HG02588 (cell line): ENCODE results near the gene KCTD7.
"Not testable (repeated sequence)": the region's sequence is repeated elsewhere in the genome, so short reads cannot be mapped to it uniquely, and the experiment has no call there.

ENCODE experiments used
- ATAC-seq: cut with Tn5 transposase; IDR thresholded peaks from one replicate; pipeline ENCODE4 v1.9.1; 2021; ENCODE audit warnings: mild to moderate bottlenecking, moderate library complexity; ENCODE audit not compliant: unreplicated experiment

KCTD7 gene

DNA sequence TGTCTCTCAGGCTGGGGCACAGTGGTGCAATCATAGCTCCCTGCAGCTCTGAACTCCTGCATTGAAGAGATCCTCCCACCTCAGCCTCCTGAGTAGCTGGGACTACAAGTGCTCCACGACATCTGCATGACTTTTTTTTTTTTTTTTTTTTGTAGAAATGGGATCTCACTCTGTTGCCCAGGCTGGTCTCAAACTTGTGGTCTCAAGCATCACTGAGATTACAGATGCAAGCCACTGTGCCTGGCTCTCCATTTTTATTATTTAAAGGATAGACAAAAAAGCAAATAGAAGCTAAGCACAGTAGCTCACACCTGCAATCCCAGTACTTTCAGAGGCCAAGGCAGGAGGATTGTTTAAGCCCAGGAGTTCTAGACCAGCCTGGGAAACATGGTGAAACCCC is 13.0 kb upstream of the KCTD7 start:
- ATAC-seq, result no peak

DNA sequence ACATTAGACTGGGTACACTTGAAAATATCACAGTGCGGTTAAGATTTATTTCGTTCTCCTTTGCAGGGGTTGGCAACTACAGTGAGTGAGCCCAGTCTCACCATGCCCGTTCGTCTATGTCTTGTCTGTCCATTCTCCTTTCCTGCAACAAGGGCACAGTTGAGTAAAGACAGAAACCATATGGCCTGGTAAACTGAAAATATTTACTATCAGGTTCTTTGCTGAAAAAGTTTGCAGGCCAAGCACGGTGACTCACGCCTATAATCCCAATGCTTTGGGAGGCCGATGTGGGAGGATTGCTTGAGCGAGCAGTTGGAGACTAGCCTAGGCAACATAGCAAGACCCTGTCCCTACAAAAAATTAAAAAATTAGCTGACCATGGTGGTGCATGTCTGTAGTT is 11.4 kb upstream of the KCTD7 start:
- no peak for ATAC-seq

DNA sequence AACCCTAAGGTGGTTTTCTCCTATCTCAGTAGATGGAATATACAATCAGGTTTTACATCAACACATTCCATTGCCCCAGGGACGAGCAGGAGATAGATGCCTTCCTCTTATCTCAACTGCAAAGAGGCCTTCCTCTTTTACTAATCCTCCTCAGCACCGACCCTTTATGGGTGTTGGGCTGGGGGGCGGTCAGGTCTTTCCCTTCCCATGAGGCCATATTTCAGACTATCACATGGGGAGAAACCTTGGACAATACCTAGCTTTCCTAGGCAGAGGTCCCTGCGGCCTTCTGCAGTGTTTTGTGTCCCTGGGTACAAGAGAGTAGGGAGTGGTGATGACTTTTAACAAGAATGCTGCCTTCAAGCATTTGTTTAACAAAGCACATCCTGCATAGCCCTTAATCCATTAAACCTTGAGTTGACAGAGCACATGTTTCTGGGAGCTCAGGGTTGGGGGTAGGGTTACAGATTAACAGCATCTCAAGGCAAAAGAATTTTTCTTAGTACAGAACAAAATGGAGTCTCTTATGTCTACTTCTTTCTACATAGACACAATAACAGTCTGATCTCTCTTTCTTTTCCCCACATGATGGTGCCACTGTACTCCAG is 9.2 kb upstream of the KCTD7 start:
- not testable (repeated sequence) for ATAC-seq

DNA sequence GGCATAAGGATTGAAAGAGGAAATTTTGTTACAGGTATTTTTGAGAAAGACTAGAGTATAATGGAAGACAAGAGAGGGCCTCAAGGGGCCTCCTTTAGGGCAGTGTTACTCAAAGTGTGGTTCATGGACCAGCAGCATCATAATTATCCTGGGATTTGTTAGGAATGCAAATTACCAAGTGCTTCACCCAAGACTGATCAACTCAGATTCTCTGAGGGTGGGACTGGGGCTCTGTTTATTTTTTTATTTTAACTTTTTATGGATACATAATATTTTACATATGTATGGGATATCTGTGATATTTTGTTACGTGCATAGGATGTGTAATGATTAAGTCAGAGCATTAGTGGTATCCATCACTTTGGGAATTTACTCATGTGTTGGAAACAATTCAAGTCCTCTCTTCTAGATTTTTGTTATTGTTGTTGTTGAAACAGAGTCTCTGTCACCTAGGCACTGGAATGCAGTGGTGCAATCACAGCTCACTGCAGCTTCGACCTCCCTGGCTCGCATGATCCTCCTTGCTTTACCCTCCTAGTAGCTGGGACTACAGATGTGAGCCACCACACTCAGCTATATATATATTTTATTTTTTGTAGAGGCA is 2.2 kb upstream of the KCTD7 start:
- no peak for ATAC-seq

DNA sequence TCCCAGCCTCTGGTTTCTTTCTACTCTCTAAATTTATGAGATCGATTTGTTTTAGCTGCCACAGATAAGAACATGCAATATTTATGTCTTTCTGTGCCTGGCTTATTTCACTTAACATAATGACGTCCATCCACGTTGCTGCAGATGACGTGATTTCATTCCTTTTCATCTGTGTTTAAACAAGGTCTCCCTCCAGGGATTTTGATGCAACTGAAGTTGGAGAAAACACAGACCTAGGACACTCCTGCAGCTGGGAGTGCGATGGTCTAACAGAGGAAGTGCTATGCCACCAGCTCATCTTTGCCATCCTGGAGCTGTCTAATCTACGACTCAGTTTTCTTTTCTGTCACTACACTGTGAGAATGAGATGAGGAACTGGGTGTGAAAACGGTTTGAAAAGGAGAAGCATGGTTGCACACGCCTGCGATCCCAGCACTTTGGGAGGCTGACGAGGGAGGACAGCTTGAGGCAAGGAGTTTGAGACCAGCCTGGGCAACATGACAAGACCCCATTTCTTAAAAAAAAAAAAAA is 1.5 kb upstream of the KCTD7 start:
- no peak for ATAC-seq

DNA sequence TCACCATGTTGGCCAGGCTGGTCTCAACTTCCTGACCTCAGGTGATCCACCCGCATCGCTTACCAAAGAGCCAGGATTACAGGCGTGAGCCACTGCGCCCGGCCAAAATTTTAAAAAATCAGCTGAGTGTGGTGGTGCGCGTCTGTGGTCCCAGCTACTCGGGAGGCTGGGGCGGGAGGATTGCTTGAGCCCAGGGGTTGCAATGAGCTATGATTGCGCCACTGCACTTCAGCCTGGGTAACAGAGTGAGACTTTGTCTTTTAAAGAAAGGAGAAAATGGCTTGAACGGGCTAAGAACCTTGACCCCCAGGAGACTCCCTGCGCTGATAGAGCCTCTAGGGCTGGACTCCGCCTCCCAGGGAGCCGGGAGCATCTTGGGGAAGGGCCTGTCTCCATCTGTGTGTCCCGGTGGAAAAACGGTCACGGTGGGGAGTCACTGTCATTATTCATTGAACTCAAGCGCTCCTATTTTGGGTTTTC is 760 bp upstream of the KCTD7 start:
- ATAC-seq, result peak; percentile 1

DNA sequence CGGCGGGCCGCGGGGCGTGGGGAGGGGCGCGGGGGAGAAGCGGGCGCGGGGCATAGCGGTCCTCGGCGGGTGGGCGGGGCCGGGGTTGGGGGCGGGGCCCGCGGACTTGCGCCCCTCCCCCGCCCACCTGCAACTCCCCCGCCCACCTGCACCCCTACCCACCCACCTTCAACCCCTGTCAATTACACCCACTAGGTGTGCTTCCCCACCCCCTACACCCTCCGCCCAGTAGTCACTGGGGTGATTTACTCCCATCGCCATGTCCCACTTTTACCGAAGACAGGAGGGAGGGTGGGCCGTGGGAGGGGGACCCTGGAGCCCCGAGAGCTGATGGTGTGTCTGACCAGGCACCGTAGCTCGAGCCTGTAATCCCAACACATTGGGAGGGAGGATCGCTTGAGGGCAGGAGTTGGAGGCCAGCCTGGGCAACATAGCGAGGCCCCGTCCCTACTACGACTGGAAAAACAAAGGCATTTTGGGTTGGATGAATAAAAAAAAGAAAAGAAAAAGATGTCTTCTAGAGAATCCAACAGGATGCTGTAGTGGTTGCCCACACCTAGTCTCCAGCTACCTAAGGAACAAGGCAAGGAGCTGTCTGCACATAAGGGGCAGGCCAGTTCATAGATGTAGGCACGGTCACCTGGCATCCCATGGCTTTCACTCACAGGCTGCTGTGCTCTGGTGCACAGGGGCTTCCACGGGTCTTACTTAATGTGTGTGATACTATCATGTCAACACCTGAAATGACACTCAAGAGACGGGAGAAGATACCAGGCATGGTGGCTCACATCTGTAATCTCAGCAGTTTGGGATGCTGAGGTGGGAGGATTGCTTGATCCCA is 761 bp downstream of the KCTD7 start:
- ATAC-seq, result no peak

DNA sequence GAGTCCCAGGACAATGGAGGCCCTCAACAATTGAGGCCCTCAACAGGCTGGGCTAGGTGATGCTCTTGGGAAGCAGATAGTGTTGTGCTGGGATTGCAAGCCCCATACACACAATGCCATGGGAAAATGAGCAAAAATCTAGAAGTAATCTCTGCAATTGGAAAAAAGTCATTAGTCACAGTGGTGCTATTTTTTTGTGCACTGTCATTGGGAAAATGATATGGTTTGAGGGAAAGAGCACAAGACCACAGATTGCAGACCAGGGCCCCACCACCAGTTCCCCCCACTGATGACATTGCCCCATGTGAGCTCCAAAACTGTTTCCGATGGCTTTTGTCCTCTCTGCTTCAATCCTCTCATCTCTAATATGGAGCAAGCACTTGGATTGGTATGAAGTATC is 1.9 kb downstream of the KCTD7 start:
- no peak for ATAC-seq

DNA sequence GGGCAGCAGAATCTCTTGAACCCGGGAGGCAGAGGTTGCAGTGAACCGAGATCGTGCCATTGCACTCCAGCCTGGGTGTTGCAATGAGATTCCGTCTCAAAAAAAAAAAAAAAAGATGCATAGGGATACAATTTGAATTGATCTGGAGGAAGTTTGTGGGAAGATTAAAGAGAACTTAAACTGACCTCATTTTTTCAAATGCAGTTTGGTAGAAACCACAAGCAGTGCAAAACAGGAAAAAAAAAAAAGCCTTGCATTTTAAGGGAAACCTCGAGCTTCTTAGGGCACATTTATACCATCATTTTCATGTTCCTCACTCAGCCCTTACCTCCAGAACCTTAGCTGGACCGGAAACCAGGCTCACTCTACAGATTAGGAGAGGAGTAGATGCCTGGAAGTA is 2.8 kb downstream of the KCTD7 start:
- no peak for ATAC-seq

DNA sequence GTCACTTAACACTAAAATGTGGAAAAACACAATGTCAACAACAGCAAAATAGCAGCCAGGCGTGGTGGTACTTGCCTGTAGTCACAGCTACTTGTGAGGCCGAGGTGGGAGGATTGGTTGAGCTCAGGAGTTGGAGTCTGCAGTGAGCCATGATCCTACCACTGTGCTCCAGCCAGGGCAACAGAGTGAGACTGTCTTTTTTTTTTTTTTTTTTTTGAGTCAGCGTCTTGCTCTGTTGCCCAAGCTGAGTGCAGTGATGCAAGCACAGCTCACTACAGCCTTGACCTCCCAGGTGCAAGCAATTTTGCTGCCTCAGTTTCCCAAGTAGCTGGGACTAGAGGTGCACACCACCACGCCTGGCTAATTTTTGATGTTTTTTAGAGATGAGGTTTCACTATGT is 6.1 kb downstream of the KCTD7 start:
- ATAC-seq, result no peak

DNA sequence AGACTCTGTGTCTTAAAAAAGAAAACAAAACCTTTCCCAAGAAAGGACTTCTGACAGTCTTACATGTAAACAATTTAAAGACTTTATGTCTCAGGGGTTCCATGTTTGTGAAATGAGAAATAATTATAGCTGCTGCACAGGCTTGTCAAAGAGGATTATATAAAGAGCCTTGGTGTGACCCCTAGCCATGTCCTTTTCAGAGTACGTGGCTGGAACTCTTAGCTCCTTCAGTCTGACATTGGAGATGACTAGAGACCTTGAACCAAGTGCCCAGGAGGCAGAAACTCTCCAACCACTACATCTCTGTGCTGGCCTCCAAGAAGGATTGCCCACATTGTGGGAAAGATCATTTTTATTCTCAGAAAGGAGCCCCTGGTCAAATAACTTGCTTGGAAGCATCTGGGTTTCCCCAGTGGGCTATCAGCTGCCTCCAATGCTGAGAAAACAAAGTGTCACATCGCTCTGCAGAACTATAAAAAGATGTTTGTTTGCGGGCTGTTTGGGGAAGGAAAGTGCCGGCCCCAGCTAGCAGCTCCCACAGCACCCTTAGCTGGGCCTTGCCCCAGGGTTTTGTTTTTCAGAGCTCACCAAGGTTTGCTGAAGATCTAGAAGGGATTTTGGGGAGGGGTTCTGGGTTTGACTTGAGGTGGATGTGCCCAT is 6.8 kb downstream of the KCTD7 start:
- ATAC-seq, result not testable (repeated sequence)

DNA sequence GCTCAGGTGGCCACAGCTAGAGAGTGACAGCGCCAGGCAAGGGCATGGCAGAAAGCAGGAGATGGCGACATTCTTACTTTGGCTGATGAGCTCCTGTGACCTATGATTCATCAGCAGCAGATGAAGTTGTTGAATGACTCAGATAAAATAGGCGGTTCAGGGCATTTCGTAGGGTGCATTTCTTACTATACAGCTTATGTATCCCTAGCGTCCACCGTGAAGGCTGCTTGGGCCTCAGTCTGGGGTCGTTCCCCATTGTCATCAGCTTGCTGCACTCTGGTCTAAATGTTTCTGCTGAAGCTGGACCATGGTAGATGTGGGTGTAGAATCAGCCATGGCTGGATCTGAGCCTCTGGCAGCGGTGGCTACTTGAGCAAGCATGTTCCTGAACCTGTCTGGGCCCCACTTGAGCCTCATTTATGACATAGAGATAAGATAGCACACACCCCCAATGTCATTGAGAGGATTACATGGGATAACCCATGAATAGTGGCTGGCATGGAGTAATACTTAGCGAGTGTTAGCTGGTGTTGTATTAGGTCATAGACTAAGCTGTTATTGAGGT is 7.4 kb downstream of the KCTD7 start:
- ATAC-seq, result not testable (repeated sequence)

DNA sequence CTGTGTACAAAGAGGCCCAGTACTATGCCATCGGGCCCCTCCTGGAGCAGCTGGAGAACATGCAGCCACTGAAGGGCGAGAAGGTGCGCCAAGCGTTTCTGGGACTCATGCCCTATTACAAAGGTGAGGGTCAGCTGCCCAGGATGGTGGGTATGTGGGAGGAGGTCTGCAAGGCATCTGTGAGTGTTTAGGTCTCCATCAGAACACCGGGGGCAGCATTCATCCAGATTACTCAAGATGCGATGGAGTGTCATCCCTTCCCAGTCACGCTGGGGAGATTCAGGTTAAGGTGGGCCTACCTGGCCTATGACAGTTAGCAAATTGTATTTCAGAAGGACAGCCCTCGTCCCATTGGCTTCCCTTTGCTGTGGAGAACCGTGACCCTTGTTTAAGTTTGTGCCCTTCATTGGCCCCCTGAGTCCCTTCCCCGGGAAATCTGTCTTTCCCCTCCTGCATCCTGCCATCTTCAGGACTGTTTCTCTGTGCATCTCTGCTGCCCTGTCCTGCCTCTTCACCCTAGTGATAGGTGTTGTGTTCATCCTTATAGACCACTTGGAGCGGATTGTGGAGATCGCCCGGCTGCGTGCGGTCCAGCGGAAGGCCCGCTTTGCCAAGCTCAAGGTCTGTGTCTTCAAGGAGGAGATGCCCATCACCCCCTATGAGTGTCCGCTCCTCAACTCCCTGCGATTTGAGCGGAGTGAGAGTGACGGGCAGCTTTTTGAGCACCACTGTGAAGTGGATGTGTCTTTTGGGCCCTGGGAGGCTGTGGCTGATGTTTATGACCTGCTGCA is 9.8 kb downstream of the KCTD7 start:
- ATAC-seq, result no peak

DNA sequence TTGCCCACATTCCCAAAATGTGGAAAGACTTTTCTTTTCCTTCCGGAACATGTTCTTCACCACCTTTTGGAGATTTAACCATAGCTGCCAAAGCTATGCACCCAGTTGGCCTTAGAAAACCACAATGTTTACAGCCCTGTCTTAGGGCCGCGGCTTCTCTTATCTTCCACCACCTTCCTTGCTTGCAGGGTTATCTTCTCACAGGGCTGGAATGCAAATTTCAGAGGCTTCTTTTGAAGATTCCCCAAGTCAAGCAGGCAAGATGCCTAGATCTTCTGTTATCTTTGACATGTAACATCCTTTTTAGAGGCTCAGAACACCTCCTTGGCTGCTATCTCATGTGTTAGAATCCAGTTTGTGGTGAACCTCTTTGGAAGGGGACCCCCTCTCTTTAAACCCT is 11.1 kb downstream of the KCTD7 start:
- ATAC-seq, result no peak

DNA sequence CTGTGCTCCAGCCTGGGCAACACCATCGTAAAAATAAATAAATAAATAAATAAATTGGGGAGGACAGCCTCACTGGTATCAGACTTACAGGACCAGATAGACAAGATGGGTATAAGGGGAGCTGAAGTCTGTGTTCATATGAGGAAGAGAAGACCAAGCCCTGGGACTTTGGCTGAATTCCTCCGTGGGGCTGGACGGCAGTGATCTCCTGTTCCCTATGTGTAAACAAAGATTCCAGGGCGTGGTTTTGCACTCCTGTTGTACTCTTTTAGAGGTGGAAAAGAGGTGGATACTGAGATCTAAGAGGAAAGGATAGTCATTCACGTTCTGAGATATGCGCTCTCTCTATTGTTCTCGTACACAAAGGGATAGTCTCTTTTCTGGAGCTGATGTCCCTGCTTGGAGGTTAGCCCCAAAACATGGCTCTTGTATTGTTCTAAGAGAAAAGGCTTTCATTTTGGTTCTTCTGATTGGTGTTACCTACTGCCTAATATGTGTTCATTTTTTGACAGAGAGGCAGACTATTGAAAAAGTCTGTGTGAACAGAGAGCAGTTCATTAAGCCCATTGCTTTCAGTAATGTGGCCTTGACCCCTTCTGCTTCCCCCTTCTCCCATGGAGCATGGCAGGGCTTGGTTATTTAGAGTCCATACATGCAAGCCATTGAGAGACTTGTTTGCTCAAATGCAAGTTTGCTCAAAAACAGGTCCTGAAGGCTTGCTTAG is 12.3 kb downstream of the KCTD7 start:
- no peak for ATAC-seq

DNA sequence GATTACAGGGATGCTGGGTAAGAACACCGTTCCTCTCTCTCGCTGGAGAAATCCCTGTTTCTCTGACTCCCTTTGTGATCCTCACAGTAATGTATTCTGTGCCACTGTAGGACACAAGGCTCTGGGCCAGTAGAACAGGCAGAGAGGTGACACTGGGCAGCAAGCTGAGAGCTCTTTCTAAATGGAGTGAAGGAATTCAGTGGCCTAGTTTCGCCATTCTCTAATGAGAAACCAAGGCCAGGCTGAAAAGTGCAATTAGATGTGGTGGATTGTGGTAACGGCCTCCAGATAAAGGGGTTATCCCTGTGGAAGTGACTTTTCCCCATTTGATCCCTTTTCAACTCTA is 12.8 kb downstream of the KCTD7 start:
- ATAC-seq, result no peak

DNA sequence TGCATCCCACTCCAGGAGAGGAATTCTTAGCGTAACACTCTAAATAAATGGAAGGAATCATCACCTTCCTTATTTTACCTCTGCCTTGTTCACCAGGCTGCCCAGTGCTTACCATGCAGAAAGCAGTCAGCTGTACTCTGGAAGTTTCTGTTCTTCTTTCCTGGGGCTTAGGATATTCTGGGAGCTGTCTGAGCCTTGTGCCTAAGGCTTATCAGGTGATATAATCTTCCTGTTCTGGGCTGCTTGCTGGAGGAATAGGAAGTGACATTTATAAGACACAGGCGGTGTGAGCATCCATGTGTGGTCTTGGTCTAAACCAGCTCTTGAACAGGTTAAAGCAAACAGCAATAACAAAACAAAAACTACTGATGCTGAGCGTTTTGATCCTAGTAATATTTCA is 13.5 kb downstream of the KCTD7 start:
- ATAC-seq, result no peak

DNA sequence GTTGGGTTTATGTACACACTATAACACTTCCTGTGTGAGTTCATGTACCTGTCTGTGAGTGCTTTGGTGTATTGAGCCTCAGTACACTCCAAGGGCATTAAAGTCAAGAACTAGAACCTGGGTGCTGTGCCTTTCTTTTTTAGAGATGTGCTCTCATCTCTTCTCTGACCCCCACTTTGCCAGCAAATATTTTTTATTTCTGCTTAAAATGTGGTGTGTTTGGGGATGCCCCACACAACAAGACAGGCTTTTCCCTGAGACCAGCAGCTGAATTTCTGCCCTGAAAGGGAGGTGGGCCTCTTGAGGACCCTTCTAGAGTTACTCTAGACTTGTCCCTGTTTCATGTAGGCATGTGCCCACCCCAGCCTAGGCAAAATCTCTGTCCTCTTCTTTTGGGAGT is 14.3 kb downstream of the KCTD7 start:
- no peak for ATAC-seq

DNA sequence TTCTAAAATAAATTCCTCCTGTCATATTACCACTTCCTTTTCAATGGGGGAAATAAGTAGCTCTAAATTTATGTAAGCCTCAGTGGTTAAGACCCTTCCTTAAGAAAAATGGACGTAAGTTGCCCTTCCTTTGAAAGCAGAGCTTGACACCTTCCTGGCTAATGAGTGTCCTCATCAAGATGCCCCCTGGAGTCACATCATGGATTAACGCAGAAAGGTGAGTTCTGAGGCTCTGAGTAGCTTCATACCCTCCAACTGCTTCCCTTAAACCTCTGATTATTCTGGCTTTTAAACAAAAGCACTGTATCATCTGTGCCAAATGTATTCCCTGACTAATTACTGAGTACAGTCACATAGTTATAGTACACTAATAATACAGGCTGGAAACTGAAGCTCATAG is 14.7 kb downstream of the KCTD7 start:
- no peak for ATAC-seq

DNA sequence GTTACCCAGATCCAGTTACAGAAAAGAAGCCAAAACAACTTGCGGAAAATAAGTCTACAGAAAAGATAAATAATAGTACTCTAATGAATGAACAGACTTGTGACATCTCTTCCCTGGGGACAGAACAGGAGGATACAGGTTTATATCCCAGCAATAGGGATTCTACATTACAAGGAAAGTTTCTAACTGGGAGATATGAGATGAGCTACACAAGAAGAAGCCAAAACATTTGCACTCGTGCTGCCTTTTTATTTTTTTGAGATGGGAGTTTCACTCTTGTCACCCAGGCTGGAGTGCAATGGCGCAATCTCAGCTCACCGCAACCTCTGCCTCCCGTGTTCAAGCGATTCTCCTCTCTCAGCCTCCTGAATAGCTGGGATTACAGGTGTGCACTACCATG is 22.3 kb downstream of the KCTD7 start:
- not testable (repeated sequence) for ATAC-seq
